HG03565 (cell line): ENCODE data around the gene LRRC18.

Source experiments
- ATAC-seq: cut with Tn5 transposase; IDR thresholded peaks from one replicate; pipeline ENCODE4 v1.9.1; 2021; ENCODE audit warnings: mild to moderate bottlenecking, moderate library complexity; ENCODE audit not compliant: unreplicated experiment

LRRC18 gene

DNA sequence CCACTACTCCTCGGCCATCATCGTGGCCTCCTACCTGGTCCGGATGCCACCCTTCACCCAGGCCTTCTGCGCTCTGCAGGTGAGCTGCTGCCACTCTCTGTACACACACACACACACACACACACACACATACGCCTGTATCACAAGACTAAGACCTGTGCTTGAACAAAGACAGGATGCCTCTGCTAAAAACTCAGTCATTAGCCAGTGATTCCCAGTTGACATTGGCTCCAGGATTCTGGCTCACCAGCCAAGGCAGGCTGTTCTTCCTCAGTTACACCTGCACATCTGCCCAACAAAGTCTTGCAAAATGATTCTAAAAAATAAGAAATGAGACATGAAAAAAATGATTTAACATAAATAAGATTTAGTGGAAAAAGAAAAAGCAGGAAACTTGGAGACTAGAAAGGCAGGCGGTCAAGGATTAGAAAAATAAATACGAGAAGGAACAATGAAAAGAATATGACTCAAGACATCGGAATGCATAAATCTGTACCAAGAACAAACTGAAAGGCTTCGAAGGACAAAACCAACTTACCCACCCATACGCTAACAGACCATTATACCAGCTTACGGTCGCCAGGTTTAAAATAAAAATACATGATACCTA is 7.4 kb upstream of the LRRC18 start:
- ATAC-seq = no peak

GRCh38 chr10:48946332-48946731 is 6.7 kb upstream of the LRRC18 start:
- no peak for ATAC-seq

- no peak for ATAC-seq
Observed at GRCh38 chr10:48945441-48946130, 5.9 kb upstream of the LRRC18 start.

- no peak for ATAC-seq
Observed at GRCh38 chr10:48944171-48944570, 4.5 kb upstream of the LRRC18 start.

- no peak for ATAC-seq
Observed at GRCh38 chr10:48943096-48943495, 3.5 kb upstream of the LRRC18 start.

DNA sequence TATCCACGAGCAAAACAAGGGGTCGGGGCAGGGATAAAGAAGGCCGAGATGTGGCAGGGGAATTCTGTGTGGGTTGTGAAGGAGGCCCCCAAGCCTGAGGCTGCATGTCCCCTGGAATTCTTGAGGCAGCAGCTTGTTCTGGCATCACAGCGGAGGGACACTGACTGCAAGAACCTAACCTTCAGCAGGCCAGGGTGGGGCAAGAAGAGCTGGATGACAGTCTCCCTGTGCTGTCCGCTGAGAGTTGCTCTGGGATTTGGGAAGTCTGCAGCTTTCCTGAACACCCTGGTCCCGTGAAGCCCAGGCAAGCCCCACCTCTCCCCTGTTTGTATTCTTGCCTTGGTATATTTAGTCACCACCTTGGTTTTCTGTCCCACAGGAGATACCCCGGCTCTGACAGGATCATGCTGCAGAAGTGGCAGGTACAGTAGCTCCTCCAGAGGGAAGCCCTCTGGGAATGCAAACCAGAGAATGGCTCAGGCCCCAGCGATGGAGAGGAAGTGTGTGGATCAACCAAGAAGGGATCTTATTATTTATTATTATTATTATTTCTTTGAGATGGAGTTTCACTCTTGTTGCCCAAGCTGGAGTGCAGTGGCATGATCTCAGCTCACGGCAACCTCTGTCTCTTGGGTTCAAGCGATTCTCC is 1.9 kb upstream of the LRRC18 start:
- no peak for ATAC-seq

GRCh38 chr10:48940958-48941357 is 1.3 kb upstream of the LRRC18 start:
- no peak for ATAC-seq

DNA sequence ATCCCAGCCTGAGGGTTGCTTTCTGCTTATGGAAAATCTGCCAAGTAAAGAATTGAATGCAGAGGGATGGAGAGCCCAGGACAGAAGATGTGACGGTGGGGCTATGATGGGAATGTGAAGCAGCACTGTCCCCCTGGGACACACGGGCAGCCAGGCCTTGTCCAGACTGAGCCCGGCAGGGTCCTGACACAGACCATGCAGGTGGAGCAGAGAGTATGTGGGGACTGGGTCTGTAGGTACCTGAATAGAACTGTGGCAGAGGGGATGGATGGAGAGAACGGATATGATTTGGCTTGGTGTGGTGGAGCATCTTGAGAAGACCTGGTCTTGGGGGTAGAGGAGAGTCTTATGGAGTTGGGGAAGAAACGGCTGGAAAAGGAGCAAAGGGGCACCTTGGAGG is 732 bp upstream of the LRRC18 start:
- no peak for ATAC-seq

- no peak for ATAC-seq
Observed at GRCh38 chr10:48938990-48939536, 577 bp downstream of the LRRC18 start.

GRCh38 chr10:48938281-48938680 is 1.4 kb downstream of the LRRC18 start:
- ATAC-seq = no peak

DNA sequence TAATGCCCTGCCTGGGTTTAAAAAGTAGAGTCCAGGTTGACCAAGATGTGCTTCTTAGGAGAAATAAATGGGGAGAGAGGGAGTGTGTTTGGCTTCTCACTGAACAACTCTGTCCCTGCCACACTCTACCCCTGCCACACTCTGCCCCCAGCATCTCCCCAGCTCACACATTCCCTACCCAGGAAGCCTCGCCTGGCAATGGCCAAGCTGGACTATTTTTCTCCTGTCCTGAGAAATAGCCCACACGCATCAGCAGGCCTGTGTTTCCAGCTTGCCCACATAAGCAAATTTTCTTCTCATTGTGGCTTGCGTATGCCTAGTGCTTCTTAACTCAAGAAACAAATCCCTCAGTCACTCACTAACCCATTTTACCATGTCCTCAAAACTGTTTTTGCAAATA is 1.8 kb downstream of the LRRC18 start:
- ATAC-seq = no peak

GRCh38 chr10:48935577-48935976 is 4.1 kb downstream of the LRRC18 start:
- ATAC-seq = no peak

- ATAC-seq = no peak
Observed at GRCh38 chr10:48934672-48935501, 4.8 kb downstream of the LRRC18 start.

DNA sequence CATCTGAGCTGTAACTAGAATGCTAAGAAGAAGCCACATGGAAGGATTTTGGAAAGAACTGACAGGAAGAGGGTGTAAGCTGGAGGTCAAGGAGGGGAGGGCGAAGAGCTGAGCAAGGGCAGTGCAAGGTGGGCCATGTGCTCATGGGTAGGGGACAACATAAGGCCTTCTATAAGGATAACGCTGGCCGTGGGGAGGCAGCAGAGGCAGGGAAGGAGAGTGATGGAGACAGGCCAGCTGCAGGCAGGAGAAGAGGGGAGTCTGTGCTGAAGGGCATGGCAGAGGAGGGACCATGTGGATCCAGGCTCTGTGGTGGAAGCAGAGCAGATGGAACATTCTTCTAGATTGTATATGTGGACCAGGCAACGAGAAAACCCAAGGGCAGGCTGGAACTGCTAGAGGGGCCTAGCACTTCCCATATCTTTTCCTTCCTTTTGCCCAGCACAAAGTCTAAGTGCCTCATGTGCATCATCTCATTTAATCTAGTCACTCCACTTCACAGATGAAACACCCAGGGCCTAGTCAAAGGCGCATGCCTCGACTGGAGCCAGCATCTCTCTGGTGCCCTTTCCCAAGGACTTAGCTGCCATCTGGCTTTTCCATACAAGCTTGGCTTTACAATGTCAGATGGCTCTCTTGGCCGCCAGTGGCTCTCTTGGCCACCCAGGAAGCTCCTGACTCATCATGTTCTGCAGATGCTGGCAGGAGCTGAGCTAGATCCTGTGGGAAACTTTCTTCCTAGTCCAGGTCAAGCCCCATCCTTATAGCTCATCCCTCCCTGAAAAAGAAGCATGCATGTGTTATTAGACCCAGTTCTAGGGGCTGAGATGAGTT is 6.6 kb downstream of the LRRC18 start:
- no peak for ATAC-seq

DNA sequence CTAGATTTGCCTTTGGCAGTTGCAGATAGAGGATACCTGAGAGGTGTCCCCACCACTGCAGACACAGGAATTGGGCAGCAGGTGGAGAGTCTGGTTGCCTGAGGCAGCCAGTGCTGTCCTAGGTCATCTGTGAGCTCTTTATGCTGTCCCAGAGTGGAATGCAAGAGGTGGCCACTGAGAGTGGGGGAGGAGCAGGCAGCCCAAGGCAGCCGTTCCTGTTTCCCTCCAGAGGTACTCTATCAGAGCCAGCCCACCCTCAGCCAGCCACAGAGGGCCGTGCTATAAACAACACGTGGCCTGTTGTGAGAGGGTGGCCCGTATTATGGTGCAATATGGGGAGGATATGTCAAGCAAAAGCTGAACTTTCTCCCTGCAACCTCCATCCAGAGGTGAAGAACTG is 8.5 kb downstream of the LRRC18 start:
- ATAC-seq = no peak

- no peak for ATAC-seq
Observed at GRCh38 chr10:48929413-48929990, 10.1 kb downstream of the LRRC18 start.

GRCh38 chr10:48926764-48927540 is 12.7 kb downstream of the LRRC18 start:
- ATAC-seq = no peak

GRCh38 chr10:48926255-48926654 is 13.4 kb downstream of the LRRC18 start:
- no peak for ATAC-seq

GRCh38 chr10:48924988-48925387 is 14.7 kb downstream of the LRRC18 start:
- no peak for ATAC-seq
